DMS53 treated with DMSO at 0.1 percent for 48 hours (cell line): ENCODE results near the gene GPAT2.
"Not testable (repeated sequence)": the region's sequence is repeated elsewhere in the genome, so short reads cannot be mapped to it uniquely, and the experiment has no call there.

ENCODE experiments used
- DNase-seq: peaks from one replicate; lab custom pipeline; 2025; ENCODE audit not compliant: unreplicated experiment; lab: John Stamatoyannopoulos, UW

The GPAT2 gene

DNA sequence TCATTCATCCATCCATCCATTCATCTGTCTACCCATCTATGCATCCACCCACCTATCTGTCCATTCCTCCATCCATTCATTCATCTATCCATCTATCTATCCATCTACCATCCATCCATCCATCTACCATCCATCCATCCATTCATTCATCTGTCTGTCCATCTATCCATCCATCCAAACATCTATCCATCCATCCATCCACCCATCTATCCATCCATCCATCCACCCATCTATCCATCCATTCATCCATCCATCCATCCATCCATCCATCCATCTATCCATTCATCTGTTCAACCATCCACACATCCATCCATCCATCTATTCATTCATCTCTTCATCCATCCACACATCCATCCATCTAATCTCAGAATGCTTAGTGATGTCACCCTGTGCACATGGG lies 30.0 kb upstream of the GPAT2 start:
- not testable (repeated sequence) for DNase-seq

DNA sequence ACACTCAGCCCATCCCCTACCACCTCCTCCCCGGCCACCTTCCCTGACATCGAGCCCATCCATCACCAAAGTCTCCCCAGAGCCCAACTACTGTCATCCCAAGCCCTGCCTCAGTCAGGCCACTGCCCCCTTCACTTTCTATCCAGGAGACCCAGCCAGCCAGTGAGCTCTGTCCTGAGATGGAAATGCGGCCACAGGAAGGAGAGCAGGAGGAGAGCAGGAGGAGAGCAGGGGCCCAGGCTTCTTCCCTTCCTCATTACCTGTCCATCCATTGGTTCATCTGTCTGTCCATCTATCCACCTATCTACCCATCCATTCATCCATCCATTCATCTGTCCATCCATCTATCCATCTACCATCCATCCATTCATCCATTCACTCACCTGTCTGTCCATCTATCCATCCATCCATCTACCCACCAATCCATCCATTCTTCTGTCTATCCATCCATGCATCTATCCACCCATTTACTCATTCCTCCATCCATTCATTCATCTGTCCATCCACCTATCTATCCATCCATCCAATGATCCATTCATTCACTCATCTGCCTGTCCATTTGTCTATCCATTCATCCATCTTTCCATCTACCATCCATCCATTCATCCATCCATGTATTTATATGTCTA lies 29.4 kb upstream of the GPAT2 start:
- DNase-seq, result not testable (repeated sequence)

DNA sequence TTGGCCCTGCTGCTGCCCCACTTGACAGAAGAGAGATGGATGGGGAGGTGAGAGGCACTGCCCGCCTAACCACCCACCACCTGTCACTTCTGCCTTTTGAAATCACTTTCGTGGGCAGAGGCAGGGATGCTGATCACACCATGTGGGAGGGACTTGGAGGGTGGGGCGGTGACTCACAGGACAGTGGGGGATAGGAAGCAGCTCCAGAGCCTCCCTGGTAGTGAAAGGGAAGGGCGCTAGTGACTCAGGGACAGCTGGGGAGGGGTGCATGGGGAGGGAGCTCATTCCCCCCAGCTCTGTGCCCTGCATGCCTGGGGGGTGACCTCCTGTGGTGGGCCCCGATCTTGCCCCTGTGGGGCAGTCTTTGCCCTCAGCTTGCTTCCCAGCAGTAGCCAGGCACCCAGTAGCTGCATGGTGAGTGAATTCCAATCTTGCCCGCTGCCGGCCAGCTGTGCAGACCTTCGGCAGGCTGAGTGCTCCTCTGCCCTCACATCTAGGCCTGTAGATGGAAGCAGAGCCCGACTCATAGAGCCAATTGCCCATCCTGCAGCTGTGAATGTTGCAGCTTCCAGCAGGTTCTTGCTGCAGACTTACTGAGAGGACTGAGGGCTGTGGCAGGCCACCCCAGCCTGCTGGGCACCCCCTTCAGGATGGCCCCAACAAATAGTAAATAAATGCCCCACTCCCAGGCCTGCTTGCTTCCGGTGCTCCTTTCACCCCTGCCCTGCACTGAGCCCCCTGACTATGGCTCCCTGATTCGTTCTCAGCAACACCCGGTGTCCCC lies 28.6 kb upstream of the GPAT2 start:
- DNase-seq, result not testable (repeated sequence)

DNA sequence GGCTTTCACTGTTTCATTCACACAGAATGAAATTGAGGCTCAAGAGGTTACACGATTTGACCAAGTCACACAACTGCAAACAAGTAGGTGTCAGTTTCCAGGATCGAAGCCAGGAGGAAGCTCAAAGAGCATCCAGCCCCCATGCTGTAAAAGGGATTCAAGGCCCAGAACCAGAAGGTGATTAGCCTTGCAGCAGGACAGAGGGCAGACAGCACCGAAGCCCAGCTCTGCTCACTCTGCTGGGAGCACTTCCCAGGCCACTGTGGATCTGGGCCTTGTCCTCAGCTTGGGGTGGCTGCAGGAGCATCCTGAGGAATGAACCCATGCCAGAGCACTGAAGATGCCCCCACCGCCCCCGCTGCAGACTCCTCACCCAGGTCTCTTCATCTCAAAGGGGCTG lies 27.8 kb upstream of the GPAT2 start:
- not testable (repeated sequence) for DNase-seq

DNA sequence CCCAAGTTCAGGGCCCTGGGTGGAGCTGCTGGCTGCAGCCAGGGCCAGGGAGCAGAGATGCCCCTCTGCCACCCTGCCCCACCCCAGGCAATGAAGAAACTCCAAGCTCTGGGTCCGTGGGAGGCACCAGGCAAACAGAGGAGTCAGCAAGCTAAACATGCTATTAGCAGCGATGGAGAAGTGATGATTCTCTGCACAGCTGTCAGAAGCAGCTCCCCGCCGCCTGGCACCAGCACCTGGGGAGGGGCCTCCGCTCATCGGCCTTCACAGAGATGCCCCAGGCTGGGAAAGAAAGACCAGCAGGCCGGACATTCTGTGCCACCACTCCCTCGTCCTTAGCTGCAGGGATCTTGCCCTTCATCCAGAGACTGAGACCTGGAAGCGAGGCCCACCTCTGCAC lies 27.2 kb upstream of the GPAT2 start:
- DNase-seq, result not testable (repeated sequence)

DNA sequence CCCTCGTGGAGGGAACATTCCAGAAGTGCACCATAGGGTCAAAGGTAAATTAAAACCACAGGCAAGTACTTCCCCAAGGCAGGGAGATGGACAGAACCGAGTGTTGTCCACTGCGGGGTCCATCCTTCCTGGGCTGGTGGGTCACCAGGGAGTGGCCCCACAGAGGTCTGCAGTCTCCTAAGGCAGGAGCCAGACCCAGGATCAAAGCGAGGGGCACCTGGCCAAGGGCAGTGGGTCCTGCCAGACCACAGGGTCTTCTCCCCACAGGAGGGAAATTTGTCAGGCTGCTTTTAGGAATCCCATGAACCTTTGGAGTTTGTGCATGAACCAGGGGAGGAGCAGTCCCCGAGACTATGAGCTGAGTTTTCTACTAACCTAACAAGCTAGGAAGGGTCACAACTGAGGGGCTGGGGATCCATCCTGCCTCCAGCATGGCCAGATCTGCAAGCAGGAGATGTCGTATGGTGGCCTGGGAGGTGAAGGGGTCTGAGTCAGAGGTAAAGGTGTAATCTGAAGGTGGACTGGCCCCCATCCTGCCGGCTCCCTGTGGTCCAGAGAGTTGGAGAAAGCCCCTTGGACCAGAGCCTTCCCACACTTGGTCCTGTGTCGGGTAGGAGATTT lies 26.6 kb upstream of the GPAT2 start:
- DNase-seq, result not testable (repeated sequence)

DNA sequence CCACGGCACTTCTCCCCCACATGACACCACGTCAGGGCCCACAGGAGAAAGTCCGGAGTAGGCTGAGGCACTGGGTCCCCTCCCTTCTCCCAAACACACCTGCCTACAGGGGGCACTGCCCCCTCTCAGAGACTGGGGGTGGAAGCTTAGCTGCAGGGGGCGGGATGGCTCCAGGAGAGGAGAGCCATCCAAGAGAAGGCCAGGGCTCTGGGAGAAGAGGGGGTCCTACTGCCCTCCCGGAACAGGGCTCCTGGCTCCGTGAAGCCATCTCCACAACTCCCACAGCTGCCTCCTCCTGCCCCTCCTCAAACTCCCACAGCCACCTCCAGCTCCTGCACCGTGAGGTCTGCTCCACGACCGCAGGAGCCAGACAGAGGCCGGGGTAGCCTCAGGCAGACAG lies 25.6 kb upstream of the GPAT2 start:
- not testable (repeated sequence) for DNase-seq

DNA sequence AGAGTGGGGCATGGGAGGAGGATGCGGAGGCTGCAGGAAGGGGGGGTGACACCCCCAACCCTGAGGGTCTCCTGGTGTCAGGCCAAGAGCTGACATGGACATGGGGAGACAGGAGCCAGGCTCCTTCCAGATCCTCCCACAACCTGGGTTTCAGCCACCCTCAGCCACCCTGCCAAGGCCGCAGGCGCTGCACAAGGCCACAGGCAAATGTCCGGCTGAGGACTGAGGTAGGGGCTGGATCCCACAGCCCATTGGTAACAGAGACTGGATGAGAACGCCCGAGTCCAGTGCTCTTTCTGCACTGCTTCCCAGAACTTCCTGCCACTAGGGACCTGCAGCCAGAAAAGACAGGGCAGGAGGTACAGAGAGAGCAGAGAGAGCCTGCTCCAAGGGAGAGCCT lies 24.7 kb upstream of the GPAT2 start:
- DNase-seq, result not testable (repeated sequence)

DNA sequence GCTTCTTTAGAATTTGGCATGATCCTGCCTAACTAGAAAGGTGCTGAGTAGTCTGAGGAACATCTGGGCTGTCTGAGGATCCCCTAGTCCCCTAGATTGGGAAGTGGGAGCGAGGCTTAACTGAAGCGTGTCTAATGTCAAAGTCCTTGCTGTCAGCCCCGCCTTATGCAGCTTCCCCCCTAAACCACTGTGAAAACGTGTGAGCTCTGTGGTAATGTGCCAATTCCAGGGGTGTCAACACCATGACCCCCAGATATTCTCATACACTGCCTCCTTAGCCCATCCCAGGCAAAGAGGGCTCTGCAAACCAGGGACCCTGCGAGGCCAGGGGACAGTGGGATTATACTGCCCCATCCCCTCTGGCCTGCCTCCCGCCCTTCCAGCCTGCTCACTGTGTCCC lies 21.1 kb upstream of the GPAT2 start:
- not testable (repeated sequence) for DNase-seq

DNA sequence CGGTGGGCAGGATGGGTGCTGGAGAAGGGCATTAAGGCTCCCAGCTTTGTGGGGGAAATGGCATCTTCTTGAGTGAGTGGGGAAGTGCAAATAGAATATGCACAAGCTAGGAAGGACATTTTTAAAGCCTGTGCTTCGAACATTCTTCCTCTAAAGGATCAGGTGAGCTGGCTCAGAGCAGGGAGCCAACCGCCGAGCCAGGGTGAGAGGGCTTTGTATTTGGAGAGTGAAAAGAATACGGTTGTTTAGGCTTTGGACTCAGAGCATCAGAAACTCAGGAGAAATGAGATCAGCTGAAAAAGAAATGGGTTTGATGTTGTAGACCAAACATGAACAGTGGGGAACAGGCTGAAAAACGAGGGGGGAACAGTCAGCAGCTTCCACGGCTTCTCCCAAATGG lies 19.8 kb upstream of the GPAT2 start:
- DNase-seq, result not testable (repeated sequence)

DNA sequence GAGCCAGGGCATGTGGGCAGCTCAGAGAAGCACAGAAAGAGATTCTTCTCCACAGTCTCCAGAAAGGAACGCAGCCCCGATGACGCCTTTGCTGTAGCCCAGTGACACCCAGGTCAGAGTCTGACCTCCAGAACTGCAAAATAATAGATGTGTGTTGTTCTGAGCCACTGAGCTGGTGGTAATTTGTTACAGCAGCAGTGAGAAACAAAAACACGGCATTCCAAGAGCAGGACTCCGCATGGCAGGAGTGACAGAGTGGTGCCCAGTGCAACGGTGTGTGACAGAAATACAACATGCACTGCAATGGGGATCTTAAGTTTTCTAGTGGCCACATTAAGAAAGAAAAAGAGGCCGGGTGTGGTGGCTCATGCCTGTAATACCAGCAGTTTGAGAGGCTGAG lies 18.7 kb upstream of the GPAT2 start:
- not testable (repeated sequence) for DNase-seq

DNA sequence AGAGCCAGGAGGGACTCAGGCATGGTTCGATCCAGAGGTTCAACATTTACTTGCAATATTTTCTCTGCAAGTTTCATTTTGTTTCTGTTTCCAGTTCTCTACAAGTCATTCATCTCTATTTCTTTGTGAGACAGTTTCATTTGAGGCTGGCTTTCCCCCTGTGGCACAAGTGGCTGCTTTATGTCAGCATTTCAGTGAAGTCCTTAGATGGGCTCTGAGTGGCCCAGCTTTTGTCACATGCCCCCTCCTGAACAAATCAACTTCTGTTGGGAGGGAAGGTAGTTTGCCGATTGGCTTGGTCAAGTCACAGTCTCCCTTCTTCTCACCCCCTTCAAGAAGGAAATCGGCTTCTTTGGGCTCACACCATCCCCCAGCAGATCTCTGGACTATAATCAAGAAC lies 17.9 kb upstream of the GPAT2 start:
- not testable (repeated sequence) for DNase-seq

DNA sequence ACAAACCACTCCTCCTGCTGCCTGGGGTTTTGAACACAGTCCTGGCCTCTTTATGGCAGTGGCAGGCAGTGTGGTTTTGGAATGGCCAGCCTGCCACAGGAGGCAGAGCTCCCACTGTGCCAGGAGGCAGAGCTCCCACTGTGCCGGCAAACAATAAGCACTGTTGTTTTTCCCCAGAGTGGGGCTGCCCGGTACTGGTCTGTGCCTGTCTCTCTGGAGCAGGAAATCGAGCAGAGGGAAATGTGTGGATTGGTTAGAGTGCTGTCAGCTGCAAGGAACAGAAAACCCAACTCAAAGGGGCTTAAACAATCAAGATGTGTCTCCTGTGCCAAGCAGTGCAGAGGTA lies 15.2 kb upstream of the GPAT2 start:
- not testable (repeated sequence) for DNase-seq

DNA sequence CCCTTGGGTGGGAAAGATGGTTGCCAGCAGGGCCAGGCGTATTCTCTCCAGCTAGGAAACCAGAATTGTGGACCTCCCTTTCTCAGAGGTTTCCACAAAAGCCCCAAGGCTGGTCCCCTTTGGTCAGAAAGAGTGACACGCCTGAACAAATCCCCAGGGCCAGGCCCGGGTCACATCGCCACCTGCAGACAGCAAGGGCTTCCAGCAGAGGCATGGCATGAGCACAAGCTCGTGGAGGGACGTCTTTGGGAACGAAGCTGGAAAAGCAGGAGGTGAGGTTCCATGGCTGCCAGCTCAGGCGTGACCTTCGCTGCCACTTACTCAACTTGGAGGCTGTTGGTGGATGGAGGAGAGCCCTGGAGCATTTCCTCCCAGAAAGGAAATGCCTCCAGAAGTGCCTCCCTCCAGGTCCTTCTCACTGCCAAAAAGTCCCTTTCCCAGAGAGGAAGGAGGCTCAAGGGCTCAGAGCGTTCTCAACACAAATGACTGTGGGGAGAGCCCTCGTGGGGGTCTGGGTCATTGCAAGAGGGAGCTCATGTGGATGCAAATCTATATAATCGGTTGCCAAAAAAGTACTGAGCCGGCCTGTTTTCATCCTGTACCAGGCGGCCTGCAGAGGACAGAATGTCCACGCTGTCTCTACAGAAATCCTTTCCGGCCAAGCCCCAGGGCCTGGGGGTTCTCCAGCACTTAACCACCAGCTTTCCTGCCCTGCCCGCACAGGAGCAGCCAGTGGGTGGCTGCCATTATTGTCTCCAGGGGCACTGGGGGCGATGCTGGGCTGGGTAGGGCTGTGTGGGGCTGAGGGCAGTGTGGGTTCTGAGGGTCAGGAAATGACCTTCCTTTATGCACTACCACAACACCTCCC lies 14.6 kb upstream of the GPAT2 start:
- DNase-seq, result not testable (repeated sequence)

DNA sequence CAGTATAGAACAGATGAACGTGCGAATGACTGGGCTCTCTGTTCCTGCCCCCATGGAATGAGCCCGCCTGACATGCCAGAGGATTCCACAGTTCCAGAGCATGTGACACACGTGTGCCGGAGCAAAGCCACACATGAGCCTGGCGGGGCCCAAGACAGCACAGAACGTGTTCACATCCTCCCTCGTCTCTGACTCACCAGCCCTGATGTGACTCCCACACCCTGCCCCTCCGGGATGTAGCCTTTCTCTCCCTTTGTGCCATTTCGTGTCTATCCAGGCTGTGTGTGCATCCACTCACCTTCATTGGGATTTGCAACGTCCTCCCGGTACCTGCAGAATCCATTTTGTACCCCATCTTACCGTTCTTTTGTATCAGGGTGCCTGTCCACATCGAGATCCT lies 838 bp upstream of the GPAT2 start:
- DNase-seq, result not testable (repeated sequence)

DNA sequence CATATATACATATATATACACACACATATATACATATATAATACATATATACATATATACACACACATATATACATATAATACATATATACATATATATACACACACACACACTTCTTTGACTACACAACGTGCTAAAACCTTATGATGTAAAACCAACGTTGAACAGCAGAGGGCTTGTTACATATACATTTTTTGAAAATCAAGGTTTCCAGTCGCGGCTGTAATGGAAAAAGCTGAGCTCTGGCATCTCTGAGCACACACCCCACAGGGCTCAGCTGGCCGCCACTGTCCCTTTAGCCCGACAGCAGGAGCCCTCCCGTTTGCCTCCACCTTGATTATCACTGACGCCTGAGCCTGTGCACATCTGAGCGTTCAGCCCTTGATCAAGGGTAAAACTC lies 719 bp downstream of the GPAT2 start:
- DNase-seq, result not testable (repeated sequence)

DNA sequence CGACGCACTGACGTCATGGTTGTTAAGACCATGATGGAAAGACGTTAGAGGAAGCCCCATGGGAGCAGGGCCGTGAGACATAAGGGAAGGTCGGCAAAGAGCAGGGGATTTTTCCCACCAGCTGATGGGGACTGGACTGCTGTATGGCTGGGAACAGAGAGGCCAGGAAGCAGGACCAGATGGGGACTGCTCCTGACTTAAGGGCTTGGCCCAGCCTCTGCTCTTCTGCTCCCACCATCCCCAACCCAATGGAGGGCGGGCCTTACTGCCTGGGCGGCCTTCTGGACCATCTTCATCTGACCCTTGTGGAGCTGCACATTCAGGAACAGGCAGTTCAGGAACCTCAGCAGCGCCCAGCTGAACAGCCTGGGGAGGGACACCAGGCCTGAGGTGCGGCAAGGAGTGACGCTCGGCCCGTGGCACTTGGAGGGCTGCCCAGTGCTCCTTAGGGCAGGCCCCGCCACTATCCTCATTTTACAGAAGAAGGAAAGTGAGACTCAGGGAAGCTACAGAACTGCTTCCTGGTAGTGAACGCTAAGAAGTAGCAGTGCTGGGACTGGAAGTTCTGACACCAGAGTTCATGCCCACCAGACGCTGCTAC lies 6.9 kb downstream of the GPAT2 start:
- not testable (repeated sequence) for DNase-seq

DNA sequence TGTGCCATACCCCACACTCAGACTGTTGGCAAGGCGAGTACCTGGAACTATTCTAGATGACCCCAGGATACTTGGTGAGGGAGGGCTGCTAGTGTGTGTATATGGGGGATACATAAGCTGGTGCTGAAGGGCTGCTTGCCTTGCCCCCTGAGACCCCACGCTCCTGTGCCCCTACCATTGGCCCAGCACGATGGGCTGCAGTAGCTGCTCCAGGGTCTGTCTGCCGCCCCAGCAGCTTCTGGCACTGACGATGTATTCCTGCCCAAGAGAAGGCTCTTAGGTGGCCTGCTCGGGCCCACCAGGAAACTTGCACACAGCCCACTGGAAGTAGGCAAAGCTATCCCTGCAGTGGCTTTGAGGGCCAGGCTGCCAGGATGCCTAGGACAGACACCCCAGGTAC lies 9.0 kb downstream of the GPAT2 start:
- not testable (repeated sequence) for DNase-seq

DNA sequence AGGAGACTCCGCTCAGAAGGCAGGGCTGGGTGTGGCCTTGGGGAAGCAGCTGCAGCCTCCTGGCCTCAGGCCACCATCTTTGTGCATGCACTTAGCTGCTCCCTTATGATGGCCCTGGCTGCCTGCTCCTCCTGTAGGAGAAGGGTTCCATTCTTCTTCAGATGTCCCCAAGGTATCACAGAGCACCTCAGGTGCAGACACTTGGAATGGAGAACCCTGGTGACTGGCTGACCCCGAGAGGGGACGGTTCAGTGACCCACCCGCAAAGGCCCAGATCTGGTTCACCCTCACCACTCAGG lies 9.6 kb downstream of the GPAT2 start:
- DNase-seq, result no peak

DNA sequence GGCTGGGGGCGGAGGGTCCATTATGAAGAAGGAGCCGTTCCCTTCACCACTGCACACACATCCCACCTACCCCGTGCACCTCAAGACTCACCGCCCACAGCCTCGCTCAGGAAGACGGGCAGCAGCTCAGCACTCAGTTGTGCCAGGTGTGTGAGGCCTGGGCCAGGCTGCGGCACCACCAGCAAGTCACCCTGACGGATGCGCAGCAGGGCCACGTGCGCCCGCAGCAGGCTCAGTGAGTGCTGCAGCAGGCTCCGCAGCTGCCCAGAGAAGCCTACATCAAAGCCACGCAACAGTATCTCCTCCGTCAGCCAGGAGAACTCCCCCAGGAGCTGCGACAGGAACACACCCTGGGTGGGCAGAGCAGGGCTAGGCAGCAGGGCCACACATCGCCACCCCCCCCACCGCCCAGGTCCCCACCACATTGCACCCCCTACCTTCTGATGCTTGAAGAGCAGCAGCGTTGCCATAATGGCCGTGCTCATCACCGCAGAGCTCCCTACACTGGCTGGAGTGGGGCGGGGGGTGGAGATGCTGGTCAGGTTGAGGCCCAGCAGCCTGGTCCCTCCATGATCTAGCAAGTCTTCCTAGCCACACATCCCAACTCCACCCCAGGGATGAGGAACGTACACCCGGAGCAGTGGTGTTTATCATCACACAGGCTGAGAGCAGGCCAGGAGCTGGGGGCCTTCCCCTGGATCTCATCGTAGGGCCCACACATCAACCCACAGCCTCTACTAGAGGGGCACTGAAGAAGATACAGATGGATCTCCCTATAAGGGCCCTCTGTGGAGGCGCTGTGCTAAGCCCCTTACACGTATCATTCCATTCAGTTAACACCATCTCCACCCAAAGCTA lies 10.2 kb downstream of the GPAT2 start:
- no peak for DNase-seq
